NCI-H446 (cell line): ENCODE results near the gene GIMAP5.
"Not testable (repeated sequence)": the region's sequence is repeated elsewhere in the genome, so short reads cannot be mapped to it uniquely, and the experiment has no call there.

Experiments used
- DNase-seq, 2 experiments: peaks; one replicate each; lab custom pipeline; 2025; lab: John Stamatoyannopoulos, UW

The GIMAP5 gene

GRCh38 chr7:150774131-150774530 lies 36.9 kb downstream of the GIMAP5 start:
- DNase-seq = not testable (repeated sequence)

GRCh38 chr7:150778014-150778737 lies 41.0 kb downstream of the GIMAP5 start:
- no peak for DNase-seq

GRCh38 chr7:150778738-150779301 lies 41.6 kb downstream of the GIMAP5 start:
- DNase-seq = peak; percentile 18 to 78

GRCh38 chr7:150780292-150780691 lies 43.1 kb downstream of the GIMAP5 start:
- DNase-seq = no peak

GRCh38 chr7:150781103-150781502 lies 43.9 kb downstream of the GIMAP5 start:
- no peak for DNase-seq

GRCh38 chr7:150781961-150782360 lies 44.7 kb downstream of the GIMAP5 start:
- no peak for DNase-seq

GRCh38 chr7:150784120-150784736 lies 47.0 kb downstream of the GIMAP5 start:
- DNase-seq = no peak

- no peak for DNase-seq
Observed at GRCh38 chr7:150784954-150785353, 47.7 kb downstream of the GIMAP5 start.

- DNase-seq = no peak
Observed at GRCh38 chr7:150787321-150788281, 50.4 kb downstream of the GIMAP5 start.

GRCh38 chr7:150788474-150789269 lies 51.5 kb downstream of the GIMAP5 start:
- DNase-seq = no peak

GRCh38 chr7:150790416-150791075 lies 53.3 kb downstream of the GIMAP5 start:
- DNase-seq = no peak

DNA sequence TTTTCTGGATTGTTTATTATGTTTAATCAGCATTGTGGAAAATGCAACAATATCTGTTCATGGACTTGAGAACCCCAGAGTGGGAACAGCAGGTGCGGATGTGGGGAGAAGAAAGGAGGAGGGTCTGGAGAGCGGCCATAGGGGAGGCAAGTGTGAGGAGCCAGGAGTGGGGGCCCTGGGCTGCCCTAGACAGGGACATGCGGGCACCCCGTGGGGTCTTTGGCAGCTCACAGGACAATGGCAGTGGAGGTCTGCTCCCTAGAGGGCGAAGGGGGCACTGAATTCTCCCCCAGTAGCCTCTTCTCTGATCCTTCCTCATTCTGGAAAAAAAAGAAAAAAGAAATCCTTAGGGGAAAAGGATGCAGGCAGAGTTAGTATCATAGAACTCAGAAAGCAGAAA lies 54.1 kb downstream of the GIMAP5 start:
- DNase-seq = no peak

GRCh38 chr7:150791746-150792452 lies 54.7 kb downstream of the GIMAP5 start:
- DNase-seq = no peak
